ENCODE data around the gene RANBP2.
"Not testable (repeated sequence)": the region's sequence is repeated elsewhere in the genome, so short reads cannot be mapped to it uniquely, and the experiment has no call there.

The RANBP2 gene

DNA sequence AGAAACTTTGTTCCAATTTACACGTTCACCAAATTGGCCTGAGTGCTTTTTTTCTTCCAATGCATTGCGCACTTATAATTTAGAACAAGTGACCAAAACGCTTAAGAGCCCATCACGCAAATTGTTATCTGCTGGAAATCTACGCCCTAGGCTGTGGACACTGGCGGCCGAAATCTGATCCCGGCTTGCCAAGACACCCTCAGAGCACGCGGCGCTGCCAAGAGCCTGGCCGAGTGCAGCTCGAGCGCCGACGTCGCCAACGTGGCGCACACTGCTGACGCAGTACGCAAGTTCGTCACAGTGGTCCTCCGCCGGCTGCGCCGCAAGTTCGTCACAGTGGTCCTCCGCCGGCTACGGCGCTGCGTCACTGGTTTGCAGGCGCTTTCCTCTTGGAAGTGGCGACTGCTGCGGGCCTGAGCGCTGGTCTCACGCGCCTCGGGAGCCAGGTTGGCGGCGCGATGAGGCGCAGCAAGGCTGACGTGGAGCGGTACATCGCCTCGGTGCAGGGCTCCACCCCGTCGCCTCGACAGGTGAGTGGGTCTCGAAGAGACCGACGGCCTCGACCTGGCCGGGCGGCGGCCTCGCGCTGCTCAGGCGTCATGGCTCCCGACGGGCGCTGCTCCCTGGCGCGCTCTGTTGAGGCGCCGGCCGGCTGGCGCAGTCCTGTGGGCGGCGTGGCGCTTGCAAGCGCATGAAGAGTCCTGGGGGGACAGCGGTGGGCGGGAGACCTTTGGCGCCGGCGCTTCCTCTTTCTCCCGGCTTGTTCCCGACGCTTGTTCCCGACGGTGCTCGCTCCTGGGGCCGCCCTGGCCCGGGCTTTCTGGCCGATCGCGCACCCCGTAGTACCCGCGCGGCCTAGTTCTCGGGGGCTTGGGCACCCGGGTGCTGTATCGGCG lies at the start of gene RANBP2:
Gene RANBP2, plus strand, starts transcription at position 334 of the 896 bp plus-strand sequence. Its CDS starts 125 bp downstream, at position 459.
- DNase-seq (ENCODE audit: low spot score) = peak; percentile 92

GRCh38 chr2:108670282-108670681 lies 49.0 kb upstream of the RANBP2 start:
- not testable (repeated sequence) for DNase-seq (ENCODE audit: low spot score)

DNA sequence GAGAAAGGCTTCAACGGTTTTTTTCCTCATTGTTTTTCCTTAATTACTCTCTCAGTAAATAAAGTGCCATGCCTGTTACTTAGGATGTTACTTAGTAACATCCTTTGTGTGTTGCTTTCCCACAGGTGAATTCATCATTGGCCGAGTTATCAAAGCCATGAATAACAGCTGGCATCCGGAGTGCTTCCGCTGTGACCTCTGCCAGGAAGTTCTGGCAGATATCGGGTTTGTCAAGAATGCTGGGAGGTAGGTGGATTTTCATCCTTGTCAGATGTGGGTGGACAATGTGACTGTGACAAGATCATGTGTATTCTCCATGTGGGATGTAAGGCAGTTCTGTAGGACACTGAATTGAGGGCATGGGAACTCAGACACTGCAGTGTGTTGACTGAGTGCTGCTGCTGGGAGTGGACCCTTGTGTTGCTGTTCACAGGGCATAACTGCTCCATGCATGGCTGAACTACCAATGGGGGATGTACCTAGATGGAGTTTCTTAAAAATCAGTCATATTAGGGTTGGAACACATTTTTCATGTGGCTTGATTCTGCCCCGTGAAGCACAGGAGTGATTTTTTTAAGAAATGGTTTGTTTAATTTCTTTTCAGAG lies 47.0 kb upstream of the RANBP2 start:
- not testable (repeated sequence) for DNase-seq (ENCODE audit: low spot score)

DNA sequence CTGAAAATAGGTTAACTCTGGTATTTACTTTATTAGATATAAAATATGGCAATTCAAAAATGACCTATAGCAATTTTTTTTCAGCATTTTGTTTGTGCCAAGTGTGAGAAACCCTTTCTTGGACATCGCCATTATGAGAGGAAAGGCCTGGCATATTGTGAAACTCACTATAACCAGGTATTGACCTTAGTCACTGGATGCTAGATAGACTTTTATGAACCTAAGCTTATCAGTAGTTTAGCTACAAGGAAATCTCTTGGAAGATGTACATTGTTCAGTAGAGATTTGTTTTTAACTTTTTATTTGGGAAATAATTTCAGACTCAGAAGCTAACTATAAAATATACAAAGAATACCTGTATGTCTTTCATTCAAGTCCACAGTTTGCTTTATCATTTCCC lies 42.8 kb upstream of the RANBP2 start:
- not testable (repeated sequence) for DNase-seq (ENCODE audit: low spot score)

DNA sequence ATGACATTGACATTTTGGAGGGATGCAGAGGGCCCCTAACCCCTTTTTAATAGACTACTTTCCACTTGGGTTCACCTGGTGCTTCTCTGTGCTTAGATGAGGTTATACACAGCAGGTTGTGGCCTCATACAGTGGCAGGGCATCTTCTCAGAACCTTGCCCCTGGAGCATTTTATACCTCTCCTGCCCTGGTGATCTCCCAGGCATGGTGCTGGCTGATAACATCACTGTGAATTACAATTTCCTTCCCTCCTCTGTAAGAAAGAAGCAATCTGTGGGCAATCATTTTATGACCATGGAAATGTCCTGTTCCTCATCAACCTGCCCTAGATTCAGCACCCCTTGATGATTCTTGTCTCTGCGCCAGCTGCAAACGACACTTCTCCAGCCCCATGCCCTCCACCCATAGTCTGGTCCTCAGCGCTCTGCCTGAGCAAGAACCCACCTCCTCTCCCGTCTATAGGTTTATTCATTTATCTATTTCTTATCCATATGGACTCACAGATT lies 42.0 kb upstream of the RANBP2 start:
- not testable (repeated sequence) for DNase-seq (ENCODE audit: low spot score)

DNA sequence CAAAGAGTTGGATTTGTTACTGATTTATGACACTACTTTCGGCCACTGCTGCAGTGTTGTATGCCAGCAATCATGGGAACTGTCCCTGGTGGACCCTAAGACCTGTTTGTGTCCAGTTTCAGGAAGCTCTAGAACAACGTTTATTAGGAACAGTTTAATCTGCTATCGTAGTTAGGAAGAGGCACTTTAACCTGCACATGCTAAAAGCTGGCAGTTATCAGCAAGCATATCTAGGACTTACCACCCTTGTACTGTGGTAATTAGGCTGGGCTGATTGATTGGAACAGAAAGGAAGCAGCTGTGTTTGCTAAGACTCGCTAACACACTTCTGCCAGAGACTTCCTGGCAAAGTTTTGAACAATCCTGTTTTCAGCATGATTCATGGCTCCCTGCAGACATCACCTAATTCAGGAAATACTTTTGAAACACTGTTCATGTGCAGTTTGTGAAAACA lies 41.1 kb upstream of the RANBP2 start:
- peak; percentile 2 for DNase-seq (ENCODE audit: low spot score)

GRCh38 chr2:108680805-108681204 lies 38.5 kb upstream of the RANBP2 start:
- not testable (repeated sequence) for DNase-seq (ENCODE audit: low spot score)

GRCh38 chr2:108688818-108689756 lies 30.2 kb upstream of the RANBP2 start:
- not testable (repeated sequence) for DNase-seq (ENCODE audit: low spot score)

GRCh38 chr2:108690001-108690400 lies 29.3 kb upstream of the RANBP2 start:
- not testable (repeated sequence) for DNase-seq (ENCODE audit: low spot score)

GRCh38 chr2:108691447-108691846 lies 27.8 kb upstream of the RANBP2 start:
- no peak for DNase-seq (ENCODE audit: low spot score)

GRCh38 chr2:108701208-108701607 lies 18.1 kb upstream of the RANBP2 start:
- no peak for DNase-seq (ENCODE audit: low spot score)

DNA sequence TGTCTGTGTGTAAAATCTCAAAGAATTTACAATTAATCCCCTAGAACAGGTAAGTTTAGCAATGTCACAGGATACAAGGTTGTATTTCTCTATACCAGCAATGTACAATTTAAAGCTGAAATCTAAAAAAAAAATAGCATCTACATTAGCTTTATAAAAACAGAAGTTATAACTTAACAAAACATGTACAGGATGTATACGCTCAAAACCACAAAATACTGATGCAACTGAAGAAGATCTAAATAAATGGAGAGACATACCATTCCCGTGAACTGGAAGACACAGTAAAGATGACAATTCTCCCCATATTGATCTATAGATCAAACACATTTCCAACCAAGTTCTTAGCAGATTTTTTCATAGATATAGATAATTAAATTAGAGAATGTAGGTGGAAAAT lies 17.5 kb upstream of the RANBP2 start:
- DNase-seq (ENCODE audit: low spot score) = no peak

DNA sequence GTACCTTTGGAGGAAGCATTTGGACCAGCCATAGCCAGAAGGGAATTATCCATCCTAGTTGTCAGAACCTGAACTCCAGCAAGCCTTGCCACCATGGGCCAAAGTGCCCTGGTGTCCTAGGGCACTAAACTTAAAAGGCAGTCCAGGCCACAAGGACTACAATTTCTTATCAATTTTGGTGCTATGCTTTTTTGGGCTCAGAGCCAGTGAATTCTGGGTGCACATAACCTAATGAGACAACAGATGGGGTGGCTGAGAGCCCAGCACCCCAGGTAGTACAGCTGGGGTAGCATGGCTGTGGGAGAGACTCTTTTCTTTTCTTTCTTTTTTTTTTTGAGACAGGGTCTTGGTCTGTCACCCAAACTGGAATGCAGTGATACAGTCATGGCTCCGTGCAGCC lies 14.4 kb upstream of the RANBP2 start:
- DNase-seq (ENCODE audit: low spot score) = no peak

GRCh38 chr2:108707300-108707699 lies 12.0 kb upstream of the RANBP2 start:
- DNase-seq (ENCODE audit: low spot score) = no peak

DNA sequence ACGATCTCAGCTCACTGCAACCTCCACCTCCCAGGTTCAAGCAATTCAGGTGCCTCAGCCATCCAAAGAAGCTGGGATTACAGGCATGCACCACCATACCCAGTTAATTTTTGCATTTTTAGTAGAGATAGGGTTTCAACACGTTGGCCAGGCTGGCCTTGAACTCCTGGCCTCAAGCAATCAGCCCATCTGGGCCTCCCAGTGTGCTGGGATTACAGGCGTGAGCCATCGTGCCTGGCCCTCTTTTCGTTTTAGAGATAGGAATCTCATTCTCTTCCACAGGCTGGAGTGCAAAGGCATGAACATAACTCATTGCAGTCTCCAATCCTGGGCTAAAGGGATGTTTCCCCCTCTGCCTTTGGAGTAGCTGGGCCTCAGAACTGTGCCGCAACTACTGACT lies 2.3 kb upstream of the RANBP2 start:
- not testable (repeated sequence) for DNase-seq (ENCODE audit: low spot score)

- not testable (repeated sequence) for DNase-seq (ENCODE audit: low spot score)
These were observed 6.8 kb downstream of the RANBP2 start for GRCh38 chr2:108726048-108726447.

- not testable (repeated sequence) for DNase-seq (ENCODE audit: low spot score)
These were observed 15.4 kb downstream of the RANBP2 start for GRCh38 chr2:108734656-108735055.

DNA sequence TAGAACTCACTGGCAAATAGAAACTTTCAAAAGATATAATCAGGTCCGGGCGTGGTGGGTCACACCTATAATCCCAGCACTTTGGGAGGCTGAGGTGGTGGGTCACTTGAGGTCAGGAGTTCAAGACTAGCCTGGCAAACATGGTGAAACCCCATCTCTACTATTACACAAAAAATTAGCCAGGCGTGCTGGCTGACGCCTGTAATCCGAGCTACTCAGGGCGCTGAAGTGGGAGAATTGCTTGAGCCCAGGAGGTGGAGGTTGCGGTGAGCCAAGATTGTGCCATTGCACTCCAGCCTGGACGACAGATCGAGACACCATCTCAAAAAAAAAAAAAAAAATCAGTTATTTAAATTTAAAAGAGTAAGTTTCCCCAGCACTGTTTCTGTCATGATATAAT lies 38.7 kb downstream of the RANBP2 start:
- not testable (repeated sequence) for DNase-seq (ENCODE audit: low spot score)

- DNase-seq (ENCODE audit: low spot score) = not testable (repeated sequence)
These were observed 43.3 kb downstream of the RANBP2 start for GRCh38 chr2:108762618-108763017.

DNA sequence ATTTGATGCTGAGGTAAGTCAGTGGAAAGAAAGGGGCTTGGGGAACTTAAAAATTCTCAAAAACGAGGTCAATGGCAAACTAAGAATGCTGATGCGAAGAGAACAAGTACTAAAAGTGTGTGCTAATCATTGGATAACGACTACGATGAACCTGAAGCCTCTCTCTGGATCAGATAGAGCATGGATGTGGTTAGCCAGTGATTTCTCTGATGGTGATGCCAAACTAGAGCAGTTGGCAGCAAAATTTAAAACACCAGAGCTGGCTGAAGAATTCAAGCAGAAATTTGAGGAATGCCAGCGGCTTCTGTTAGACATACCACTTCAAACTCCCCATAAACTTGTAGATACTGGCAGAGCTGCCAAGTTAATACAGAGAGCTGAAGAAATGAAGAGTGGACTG lies 47.4 kb downstream of the RANBP2 start:
- DNase-seq (ENCODE audit: low spot score) = not testable (repeated sequence)

GRCh38 chr2:108767859-108768258 lies 48.6 kb downstream of the RANBP2 start:
- not testable (repeated sequence) for DNase-seq (ENCODE audit: low spot score)

DNA sequence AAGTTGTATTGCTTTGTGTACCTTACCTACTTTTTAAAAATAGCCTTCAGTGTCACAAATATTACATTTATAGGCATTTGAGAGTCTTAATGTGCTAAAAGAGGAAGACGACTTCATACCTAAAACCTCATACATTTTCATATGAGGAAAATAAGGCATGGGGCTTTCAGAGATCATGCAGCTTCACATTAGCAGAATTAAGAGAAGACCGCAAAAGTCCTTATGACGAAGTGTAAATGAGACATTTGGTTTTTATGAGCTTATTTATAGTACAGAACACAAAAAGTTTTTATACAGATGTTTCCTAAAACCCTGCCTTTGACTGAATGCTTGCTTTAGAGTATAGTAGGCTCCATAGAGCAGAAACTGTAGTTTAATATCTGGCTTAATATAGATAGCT lies 57.2 kb downstream of the RANBP2 start:
- no peak for DNase-seq (ENCODE audit: low spot score)

All from AG08395 (cell line).